HG02798 (cell line): ENCODE results near the gene TSC22D1.

Experiments used
- ATAC-seq: cut with Tn5 transposase; IDR thresholded peaks from one replicate; pipeline ENCODE4 v1.9.1; 2021; ENCODE audit warnings: mild to moderate bottlenecking; ENCODE audit not compliant: unreplicated experiment, poor library complexity

The TSC22D1 gene

DNA sequence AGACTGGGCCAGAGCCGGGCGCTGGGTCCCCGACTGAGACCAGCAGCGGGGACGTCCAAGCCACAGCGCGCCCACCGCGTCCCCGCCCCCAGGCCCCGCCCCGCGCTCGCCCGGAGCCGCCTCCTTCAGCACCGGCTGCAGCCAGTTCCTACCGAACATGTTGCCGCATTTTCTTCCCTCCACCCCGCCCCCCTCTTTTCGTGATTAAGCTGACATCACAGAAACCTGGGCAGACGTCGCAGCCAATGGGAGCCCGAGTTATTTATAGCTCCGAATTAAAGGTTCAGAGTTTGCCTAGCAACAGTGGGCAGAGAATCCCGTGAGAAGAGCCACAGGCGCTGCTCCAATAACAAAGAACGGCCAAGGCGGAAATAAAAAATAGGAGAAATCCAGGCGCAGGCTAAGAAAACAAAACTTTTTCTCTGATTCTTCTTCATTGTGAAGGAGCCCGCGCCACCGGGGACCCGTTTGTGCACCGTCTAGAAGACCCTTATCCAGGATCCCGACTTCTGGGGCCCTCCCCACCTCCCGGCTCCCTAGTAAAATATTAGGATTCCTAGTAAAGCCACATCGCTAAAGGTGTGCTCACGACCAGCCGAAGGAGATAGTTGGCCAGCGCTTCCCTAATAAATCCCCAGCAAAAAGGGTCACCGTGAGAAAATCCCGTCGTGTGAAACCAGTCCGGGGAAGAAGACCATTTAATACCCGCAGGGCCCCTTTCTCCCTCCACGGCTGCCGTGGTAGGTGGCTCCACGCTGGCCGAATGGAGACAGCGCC, 140.8 kb downstream of the TSC22D1 start:
- ATAC-seq: peak; percentile 75

DNA sequence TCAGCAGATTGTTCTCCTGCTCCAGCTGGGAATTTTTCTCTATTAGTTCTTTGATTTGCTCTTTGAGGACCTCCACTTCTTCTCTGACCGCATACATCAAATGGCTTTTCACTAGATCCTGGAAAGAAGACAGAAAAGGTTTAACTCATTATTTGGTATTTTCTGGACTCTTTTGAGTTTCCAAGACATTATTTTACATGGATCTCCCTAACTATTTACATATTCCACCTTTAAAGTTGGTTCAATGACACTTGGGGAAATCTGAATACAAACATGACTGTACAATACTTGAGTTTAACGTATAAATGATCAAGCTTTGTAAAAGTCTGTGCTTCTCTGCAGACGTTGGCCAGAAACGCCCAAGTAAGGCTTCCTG, 141.4 kb downstream of the TSC22D1 start:
- no peak for ATAC-seq

DNA sequence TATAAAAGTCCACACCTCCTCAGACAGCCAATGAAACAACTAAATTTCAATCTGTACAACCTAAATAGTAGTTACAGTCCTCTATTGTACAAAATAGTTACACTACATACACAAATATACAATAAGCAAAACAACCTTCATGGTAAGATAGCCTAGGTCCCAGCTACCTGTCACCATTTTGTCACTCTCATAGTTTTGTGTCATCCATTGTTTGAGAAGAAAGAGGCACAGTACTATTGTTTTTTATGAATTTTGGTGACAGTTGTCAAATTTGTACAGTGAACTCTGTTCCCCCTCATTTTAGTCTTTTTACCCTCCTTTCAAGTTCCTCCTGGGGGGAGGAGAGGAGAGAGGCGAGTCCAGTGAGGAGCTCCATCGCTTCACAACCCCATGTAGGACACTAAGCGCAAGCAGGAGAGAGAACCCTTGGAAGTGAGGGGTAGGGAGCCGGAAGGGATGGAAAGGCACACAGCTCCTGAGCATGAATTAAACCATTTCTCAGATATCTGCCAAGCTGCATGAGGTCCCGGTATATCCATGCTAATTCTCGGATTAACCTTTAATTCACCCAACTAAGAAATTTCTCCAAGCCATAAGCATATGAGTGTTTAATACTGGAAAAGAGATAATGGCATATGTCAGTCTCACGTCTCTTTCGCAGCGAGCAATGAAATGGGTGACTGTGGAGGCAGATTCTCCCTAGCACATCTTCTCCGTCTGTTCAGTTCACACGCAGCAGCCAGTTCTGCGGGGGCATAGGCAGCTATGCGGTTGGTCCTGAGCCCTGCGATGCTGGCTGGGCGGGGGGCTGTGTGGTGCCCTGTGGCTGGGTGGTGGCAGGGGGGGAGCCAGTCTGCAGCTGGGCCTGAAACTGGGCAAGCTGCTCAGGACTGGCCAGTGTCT, 142.0 kb downstream of the TSC22D1 start:
- ATAC-seq: no peak

DNA sequence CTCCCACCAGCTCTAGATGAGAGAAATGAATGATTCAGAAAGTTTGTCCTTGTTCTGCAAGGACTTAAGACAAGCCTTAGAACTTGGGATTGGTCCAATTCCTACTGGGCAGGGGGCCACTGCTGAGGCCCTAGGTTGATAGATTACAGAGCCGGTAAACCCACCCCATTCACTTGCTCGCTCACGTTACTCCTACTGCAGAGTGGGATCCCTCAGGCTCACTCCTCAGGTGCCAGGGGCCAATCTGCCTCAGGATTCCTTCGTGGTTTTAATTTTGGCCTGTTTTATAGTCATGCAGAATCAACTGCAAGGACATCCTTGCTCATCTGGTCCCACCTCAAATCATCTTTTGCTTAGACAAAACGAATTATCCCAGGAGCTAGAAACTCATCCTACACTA, 143.5 kb downstream of the TSC22D1 start:
- ATAC-seq: no peak

DNA sequence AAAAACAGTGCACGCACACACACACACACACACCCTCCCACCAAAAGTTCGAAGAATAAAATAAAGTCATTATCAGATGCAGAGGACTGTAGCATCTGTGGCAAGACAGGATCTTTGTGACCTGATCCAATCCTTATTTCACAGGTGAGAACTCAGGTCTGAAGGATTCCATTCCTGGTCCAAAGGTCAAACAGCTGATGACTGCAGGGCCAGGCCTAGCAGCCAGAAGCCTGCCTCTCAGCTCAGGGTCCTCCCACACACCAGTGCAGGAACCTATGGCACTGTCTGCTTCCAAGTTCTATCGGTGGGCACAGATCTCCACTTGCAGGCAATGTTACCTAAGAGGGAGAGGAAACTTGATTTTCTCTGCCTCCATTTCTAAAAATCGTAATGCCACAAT, 145.0 kb downstream of the TSC22D1 start:
- ATAC-seq: no peak

DNA sequence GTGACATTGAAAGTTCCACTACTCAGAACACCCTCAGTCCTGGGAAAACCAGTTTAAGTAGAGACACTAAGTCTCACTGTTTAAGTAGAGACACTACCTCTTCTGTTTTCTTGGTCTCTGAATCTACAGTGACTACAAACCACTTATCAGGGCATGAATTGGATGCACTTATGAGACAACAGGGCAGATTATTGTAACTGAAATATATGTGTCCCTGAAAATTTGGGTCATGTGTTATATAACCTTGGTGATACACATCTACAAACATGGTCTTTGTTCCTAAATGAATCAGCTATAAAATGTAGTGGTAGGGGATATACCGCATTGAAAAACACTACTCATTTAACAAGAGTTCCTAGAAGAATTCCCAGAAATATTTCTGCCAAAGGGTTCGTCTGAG, 146.8 kb downstream of the TSC22D1 start:
- no peak for ATAC-seq

DNA sequence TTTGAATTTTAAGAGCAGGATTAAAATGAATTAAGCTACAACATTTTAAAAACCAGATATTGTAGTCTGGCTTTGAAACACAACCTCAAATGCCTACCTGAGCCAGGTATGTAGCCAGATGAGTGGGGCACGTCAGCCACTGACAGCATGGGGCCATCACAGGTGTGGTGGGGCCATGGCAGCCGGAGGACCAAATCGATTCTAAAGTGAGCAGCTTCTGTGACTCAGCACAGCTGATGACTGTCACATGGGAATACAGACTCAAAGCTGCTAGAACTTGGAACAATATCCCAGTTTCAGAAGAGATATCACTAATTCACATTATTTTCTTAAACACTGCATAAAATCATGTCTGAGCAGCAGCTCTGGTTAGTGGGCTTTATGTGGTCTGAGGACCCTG, 149.7 kb downstream of the TSC22D1 start:
- ATAC-seq: no peak

DNA sequence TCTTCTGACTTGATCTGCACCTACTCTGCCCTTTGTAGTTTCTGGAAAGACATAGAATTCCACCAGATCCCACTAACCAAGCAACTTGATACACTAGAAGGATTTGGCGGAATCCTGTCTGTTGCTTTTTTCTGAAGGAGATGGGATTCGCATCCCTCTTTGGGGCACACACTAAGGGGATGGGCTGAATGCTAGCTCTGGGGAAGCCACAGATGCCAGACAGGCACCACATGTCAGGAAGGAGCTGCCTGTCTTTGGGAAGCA, 150.4 kb downstream of the TSC22D1 start:
- ATAC-seq: no peak

DNA sequence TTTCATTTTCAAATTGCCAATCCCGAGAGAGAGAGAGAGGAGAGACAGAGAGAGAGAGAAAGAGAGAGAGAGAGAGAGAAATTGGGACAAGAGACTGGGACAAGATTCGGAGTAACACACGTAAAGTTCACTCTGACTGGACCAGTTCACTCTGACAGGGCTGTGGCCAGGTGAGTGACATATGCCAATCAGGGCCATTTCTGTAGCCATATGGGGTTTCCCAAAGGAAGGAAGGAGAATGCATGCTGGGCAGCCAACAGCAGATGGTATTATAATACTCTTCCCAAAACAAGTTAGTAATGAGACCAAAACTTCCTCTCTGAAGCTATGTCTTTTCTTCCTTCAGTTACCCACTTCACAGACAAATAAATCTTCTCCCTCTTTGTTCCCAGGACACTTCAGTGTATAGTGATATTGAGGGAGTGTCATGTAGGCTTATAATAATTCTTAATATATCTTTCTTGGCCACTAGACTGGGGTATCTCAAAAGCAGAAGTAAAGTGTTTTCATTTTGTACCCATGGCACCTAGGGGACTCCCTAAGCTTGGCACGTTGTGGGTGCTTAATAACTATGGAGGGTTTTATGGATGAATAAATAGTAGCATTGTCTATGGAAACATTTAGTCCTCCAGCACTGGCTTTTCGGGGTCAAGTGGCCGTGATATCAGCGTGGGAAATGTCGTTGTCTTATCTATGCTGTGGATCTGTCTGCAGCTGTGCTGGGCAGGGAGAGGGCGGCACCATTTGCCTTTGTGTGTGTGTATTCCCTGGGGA, 150.9 kb downstream of the TSC22D1 start:
- no peak for ATAC-seq

DNA sequence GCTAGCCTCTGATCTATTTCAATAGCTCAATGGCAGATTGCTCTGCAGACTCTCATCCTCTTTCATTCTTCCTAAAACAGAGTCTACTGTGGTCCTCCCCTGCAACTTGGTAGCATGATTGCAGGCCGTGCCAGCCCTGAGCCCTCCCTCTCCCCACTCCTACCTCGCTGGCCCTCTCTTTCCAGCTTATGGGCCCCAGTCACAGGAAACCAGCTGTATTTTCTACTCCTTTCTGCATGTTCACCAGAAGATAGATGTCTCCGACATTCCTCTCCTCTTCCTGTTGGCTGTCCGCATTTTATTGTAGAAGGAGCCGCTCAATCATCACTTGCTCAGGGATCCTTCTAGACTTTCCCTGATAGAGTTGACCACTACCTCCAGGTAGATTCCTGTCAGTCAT, 152.3 kb downstream of the TSC22D1 start:
- no peak for ATAC-seq

DNA sequence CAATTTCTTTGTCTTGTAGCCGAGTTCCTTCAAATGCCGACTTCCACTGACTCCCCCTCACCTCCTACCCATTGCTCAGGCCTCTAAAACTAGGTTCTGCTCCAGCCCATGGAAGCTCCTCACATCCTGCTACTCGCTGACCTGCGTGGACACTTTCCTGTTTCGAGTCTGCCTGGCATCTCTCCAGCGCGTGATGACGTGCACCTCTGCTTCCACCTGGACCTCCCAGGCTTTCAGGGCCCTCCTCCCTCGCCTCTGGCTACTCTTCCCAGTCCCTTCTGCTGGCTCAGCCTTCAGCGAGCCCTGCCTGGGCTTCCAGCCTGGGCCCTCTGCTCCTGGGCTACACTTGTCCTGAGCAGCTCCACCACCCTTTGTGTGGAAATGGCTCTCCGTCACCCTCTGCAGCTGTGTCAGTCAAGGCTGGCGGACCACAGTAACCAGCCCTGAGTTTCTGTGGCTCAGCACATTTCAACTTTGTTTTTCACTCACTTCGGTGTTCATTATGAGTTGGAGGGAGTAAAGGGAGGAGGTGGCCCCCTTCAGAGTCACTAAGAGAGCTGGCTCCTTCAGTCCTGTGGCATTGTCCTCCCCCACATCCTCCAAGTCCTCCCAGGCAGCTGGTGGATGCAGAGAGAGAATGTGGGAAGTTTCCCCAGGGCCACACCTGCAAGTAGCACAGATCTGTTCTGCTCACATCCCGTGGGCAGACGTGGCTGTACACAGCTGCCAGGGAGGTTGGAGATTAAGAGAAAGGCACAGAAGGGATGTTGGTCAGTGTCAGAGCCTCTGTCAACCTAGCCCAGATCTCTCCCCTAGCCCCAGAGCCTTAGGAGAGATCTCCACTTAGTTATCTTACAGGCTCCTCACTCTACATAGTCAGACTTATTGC, 153.1 kb downstream of the TSC22D1 start:
- no peak for ATAC-seq

DNA sequence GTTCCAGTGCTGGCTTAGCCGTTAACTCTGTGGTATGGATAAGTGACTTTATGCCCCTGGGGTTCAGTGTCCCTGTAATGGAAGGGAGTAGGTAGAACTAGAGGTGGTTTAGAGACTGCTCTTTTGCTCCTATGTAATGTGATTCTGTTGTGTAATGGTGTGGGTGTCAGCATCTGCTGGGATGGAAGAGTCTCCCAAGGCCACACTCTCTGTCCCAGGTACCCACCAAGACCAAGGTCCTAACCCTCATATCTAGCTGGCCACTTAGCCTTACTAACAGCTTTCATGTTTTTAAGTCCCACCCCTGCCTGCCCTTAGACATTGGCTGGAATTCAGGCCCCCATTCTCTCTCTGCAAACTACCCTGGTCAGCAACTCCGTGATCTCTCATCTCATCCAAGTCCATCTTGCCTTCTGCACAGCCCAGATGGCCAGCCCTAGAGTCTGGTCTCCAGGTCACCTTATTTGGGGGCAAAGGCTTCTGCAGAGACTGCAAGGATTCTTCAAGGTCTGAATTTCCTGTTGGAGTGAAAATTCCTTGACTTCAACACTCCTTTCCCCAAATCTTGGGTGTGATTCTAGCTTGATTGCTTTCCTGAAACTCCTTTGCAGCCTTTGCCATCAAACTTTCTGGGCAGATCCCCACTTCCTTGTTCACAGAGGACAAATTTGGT, 154.1 kb downstream of the TSC22D1 start:
- no peak for ATAC-seq

DNA sequence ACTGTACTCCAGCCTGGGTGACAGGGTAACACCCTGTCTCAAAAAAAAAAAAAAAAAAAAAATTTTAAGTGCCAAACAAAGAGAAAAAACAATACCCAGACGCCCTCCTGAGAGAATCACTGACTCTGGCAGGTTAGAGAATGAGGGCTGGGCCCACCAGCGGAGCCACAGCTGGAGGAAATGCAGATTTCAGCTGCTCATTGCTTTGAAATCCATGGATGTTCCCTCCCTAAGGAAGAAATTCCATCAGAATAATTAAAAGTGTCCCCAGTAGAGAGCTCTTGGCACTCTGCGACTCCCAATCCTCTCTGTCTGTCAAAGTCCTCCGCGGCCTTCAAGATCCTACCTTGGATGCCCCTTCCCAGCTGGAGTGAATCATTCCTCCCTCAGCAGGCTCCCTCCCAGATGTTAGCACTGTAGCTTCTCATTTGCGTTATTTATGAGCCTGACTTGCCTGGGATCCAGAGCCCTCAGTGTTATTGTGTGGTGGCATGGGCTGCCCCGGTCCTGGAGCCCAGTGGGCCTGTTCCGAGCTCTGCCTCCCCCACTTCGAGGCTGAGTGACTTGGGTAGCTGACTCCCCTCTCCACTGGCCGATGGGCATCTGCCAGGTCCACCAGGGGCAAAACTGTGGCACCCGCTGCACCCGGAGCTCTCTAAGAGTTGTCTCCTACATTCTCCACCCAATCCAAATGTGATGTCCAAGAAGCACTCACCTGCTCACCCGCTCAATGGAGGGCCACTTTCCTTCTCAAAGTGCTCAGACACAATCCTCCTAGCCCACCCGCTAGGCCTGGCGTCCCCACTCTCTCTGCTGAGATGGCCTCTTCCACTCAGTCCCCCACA, 155.5 kb downstream of the TSC22D1 start:
- ATAC-seq: no peak

DNA sequence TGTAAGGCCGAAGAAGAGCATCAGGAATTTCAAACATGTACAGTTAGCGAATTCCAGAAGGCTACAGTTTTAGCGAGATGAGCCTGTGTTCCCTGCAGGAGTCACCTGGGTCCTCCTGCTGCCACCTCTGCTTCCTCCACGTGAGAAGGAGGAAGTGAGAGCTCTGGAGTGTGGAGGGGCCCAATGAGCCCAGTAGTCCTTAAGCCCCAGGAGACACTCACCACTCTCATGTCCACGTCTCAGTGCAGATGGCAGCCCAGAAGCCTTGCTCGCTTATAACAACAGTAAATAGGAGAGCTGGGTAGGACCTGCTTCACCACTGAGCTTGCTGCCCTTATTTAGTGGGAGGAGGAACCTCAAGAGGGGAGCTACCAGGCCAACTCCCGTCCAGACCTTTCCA, 158.3 kb downstream of the TSC22D1 start:
- no peak for ATAC-seq

DNA sequence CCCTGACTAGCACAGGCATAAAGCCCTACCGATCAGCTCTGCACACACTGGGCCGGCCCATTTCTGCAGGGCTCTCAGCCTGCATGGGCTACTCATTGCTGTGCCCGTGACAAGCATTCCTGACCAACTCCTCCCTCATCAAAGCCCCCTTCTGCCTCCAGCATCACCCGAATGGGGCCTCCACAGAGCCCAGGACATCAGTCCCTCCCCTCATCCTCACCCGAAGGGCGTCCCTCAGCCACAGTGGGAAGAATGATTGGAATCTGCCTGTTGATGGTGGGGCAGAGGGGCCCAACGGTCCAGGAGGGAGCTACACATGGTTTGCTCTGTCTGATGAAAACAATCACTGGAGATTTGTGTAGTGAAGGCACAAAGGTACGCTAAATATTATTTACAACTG, 158.7 kb downstream of the TSC22D1 start:
- no peak for ATAC-seq

DNA sequence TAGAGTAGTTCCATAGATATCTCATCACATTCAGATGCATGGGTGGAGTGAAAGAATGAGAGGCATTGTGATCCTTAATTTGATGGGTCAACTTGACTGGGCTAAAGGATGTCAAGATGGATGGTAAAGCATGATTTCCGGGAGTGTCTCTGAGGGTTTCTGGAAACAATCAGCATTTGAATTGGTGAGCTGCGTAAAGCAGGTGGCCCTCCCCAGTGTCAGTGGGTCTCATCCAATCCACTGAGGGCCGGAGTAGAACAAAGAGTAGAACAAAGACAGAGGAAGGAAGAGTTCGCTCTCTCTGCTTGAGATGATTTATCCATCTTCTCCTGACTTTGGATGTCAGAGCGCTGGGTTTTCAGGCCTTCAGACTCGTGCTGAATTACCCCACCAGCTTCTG, 159.4 kb downstream of the TSC22D1 start:
- no peak for ATAC-seq

DNA sequence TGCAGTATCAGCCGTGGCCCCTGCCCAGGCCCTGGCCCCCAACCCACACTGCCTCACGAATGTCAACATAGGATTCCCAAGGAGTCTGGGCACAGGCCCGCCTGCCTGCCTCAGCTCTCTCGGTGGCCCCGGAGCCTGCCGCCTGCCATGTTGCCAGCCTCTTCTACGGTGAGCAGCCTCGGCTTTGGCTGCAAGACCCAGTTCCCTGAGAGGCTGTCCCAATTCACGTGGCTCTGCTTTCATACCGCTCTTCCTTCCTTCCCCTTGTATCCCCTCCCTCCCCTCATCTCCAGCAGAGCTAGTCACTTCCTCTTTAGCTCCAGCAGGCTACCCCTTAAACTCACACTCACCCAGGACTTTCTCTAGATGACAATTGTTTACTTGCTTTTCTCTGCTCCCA, 159.8 kb downstream of the TSC22D1 start:
- no peak for ATAC-seq

DNA sequence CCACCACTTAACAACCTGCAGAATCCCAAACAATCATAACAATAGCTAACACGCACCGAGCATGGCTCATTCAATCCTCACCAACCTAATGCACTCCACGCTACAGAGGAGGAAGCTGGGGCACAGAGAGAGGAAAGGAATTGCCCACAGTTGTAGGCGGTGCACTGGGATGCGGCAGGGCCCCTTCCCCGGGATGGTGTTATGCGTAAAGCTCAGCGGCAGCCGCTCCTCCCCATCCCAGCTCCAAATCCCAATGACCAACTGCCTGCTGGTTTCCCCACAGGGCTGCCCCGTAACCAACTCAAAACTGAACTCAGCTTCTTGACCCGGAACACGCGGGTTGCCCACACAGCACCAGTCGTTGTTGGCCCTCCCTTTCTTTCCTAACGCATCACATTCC, 160.3 kb downstream of the TSC22D1 start:
- no peak for ATAC-seq

DNA sequence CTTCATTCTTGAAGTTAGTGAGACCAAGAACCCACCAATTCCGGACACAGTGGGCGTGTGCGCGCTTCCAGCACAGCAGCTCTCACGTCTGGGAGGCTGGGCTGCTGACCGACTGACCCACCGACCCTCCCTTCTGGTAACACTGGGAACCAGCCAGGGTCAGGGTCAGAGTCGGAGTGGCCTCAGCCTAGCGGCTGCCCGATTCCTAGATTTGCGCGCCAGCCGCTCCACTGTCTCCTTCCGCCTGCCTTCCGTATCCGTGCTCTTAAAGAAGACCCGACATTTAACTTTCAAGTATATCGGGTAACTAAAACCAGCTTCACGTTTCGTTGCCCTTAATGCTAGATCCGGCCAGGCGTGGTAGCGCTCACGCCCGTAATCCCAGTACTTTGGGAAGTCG, 161.4 kb downstream of the TSC22D1 start:
- ATAC-seq: no peak
